ENCODE data around the gene RMRP. TPM values are rescaled to one million over a fixed set of nuclear protein-coding genes. Genes with fewer than 3 reads are reported as not detected.

The RMRP gene
- total and polyA plus RNA-seq, 2 donors: 13.0 to 22,838 TPM

GRCh38 chr9:35629597-35629996 is 28.2 kb downstream of the RMRP start:
- Histone ChIP-seq H3K9me3 (ENCODE audit: control insufficient read depth in 2 of 2, insufficient read depth in 1 of 2, low read length in 1 of 2) (no peaks in the 10 kb centered on the region), H3K27ac (ENCODE audit: low read depth in 1 of 2, low read length in 1 of 2) (no peak overlapping the region), H3K27me3 (ENCODE audit: control insufficient read depth in 2 of 2, insufficient read depth in 1 of 2, low read length in 1 of 2) (no peaks in the 10 kb centered on the region), H3K4me3 (ENCODE audit: low read length in 2 of 2) (no peak overlapping the region), H3K36me3 (ENCODE audit: control insufficient read depth in 2 of 2, insufficient read depth in 2 of 2, low read length in 1 of 2) (no peaks in the 10 kb centered on the region), H3K4me1 (ENCODE audit: control insufficient read depth in 2 of 2, insufficient read depth in 2 of 2, low read length in 2 of 2) (no peaks in the 10 kb centered on the region)
- 95% methylated on average over 5 of the region's 5 CpGs for WGBS
- no peak for DNase-seq (ENCODE audit: low read depth in 6 of 9, low spot score in 9 of 9)

- DNase-seq (ENCODE audit: low read depth in 6 of 9, low spot score in 9 of 9): no peak
- no peaks in the 10 kb centered on the region for H3K36me3 ChIP-seq (ENCODE audit: control insufficient read depth in 2 of 2, insufficient read depth in 2 of 2, low read length in 1 of 2)
- H3K27ac ChIP-seq (ENCODE audit: low read depth in 1 of 2, low read length in 1 of 2): no peak overlapping the region
- H3K4me3 ChIP-seq (ENCODE audit: low read length in 2 of 2): no peak overlapping the region
- no peaks in the 10 kb centered on the region for H3K4me1 ChIP-seq (ENCODE audit: control insufficient read depth in 2 of 2, insufficient read depth in 2 of 2, low read length in 2 of 2)
- no peaks in the 10 kb centered on the region for H3K27me3 ChIP-seq (ENCODE audit: control insufficient read depth in 2 of 2, insufficient read depth in 1 of 2, low read length in 1 of 2)
- 99% methylated on average over 6 of the region's 6 CpGs for WGBS
- no peaks in the 10 kb centered on the region for H3K9me3 ChIP-seq (ENCODE audit: control insufficient read depth in 2 of 2, insufficient read depth in 1 of 2, low read length in 1 of 2)
Measured at GRCh38 chr9:35628389-35628991, 29.3 kb downstream of the RMRP start.

- Histone ChIP-seq H3K4me3 (ENCODE audit: low read length in 2 of 2) (no peak overlapping the region), H3K27ac (ENCODE audit: low read depth in 1 of 2, low read length in 1 of 2) (no peak overlapping the region), H3K9me3 (ENCODE audit: control insufficient read depth in 2 of 2, insufficient read depth in 1 of 2, low read length in 1 of 2) (no peaks in the 10 kb centered on the region), H3K36me3 (ENCODE audit: control insufficient read depth in 2 of 2, insufficient read depth in 2 of 2, low read length in 1 of 2) (no peaks in the 10 kb centered on the region), H3K27me3 (ENCODE audit: control insufficient read depth in 2 of 2, insufficient read depth in 1 of 2, low read length in 1 of 2) (no peaks in the 10 kb centered on the region), H3K4me1 (ENCODE audit: control insufficient read depth in 2 of 2, insufficient read depth in 2 of 2, low read length in 2 of 2) (no peaks in the 10 kb centered on the region)
- 96% methylated on average over 2 of the region's 2 CpGs for WGBS
- no peak for DNase-seq (ENCODE audit: low read depth in 6 of 9, low spot score in 9 of 9)
Measured at GRCh38 chr9:35627575-35627974, 30.2 kb downstream of the RMRP start.

- DNase-seq (ENCODE audit: low read depth in 6 of 9, low spot score in 9 of 9): peak in 1 of 9 donors; percentile 64
- Histone ChIP-seq H3K4me1 (ENCODE audit: control insufficient read depth in 2 of 2, insufficient read depth in 2 of 2, low read length in 2 of 2) (peaks cover 35 to 53% of the 10 kb centered on the region in 2 donors), H3K27ac (ENCODE audit: low read depth in 1 of 2, low read length in 1 of 2) (peak overlapping the region; percentile 71 to 88), H3K36me3 (ENCODE audit: control insufficient read depth in 2 of 2, insufficient read depth in 2 of 2, low read length in 1 of 2) (no peaks in the 10 kb centered on the region), H3K4me3 (ENCODE audit: low read length in 2 of 2) (no peak overlapping the region), H3K27me3 (ENCODE audit: control insufficient read depth in 2 of 2, insufficient read depth in 1 of 2, low read length in 1 of 2) (no peaks in the 10 kb centered on the region), H3K9me3 (ENCODE audit: control insufficient read depth in 2 of 2, insufficient read depth in 1 of 2, low read length in 1 of 2) (peaks cover 0 to 2% of the 10 kb centered on the region in 2 donors)
- WGBS: 33% methylated on average over 2 of the region's 2 CpGs
Measured at GRCh38 chr9:35619800-35620158, 38.0 kb downstream of the RMRP start.

GRCh38 chr9:35618854-35619799 is 38.7 kb downstream of the RMRP start:
- H3K27me3 ChIP-seq (ENCODE audit: control insufficient read depth in 2 of 2, insufficient read depth in 1 of 2, low read length in 1 of 2): no peaks in the 10 kb centered on the region
- peak in 6 of 9 donors; percentile 45 to 80 (median 56) for DNase-seq (ENCODE audit: low read depth in 6 of 9, low spot score in 9 of 9)
- peak overlapping the region; percentile 76 to 88 for H3K27ac ChIP-seq (ENCODE audit: low read depth in 1 of 2, low read length in 1 of 2)
- no peaks in the 10 kb centered on the region for H3K36me3 ChIP-seq (ENCODE audit: control insufficient read depth in 2 of 2, insufficient read depth in 2 of 2, low read length in 1 of 2)
- 64% methylated on average over 17 of the region's 17 CpGs for WGBS
- peaks cover 35 to 53% of the 10 kb centered on the region in 2 donors for H3K4me1 ChIP-seq (ENCODE audit: control insufficient read depth in 2 of 2, insufficient read depth in 2 of 2, low read length in 2 of 2)
- no peak overlapping the region for H3K4me3 ChIP-seq (ENCODE audit: low read length in 2 of 2)
- peaks cover 0 to 2% of the 10 kb centered on the region in 2 donors for H3K9me3 ChIP-seq (ENCODE audit: control insufficient read depth in 2 of 2, insufficient read depth in 1 of 2, low read length in 1 of 2)

- no peaks in the 10 kb centered on the region for H3K36me3 ChIP-seq (ENCODE audit: control insufficient read depth in 2 of 2, insufficient read depth in 2 of 2, low read length in 1 of 2)
- peaks cover 0 to 2% of the 10 kb centered on the region in 2 donors for H3K9me3 ChIP-seq (ENCODE audit: control insufficient read depth in 2 of 2, insufficient read depth in 1 of 2, low read length in 1 of 2)
- H3K4me3 ChIP-seq (ENCODE audit: low read length in 2 of 2): peak within 1 kb of the TSS; percentile 60 to 69
- DNase-seq (ENCODE audit: low read depth in 6 of 9, low spot score in 9 of 9): peak in 1 of 9 donors; percentile 31
- H3K27me3 ChIP-seq (ENCODE audit: control insufficient read depth in 2 of 2, insufficient read depth in 1 of 2, low read length in 1 of 2): no peaks in the 10 kb centered on the region
- 64% methylated on average over 7 of the region's 7 CpGs for WGBS
- peaks cover 35 to 53% of the 10 kb centered on the region in 2 donors for H3K4me1 ChIP-seq (ENCODE audit: control insufficient read depth in 2 of 2, insufficient read depth in 2 of 2, low read length in 2 of 2)
- peak within 1 kb of the TSS; percentile 76 to 88 for H3K27ac ChIP-seq (ENCODE audit: low read depth in 1 of 2, low read length in 1 of 2)
Measured at GRCh38 chr9:35618325-35618727, 39.5 kb downstream of the RMRP start, which contains the start of gene CD72. Gene CD72, minus strand, starts transcription at chr9:35618413. Its CDS starts 110 bp downstream, at chr9:35618303.

- Histone ChIP-seq H3K9me3 (ENCODE audit: control insufficient read depth in 2 of 2, insufficient read depth in 1 of 2, low read length in 1 of 2) (peaks cover 0 to 2% of the 10 kb centered on the region in 2 donors), H3K4me1 (ENCODE audit: control insufficient read depth in 2 of 2, insufficient read depth in 2 of 2, low read length in 2 of 2) (peaks cover 35 to 53% of the 10 kb centered on the region in 2 donors), H3K36me3 (ENCODE audit: control insufficient read depth in 2 of 2, insufficient read depth in 2 of 2, low read length in 1 of 2) (no peaks in the 10 kb centered on the region), H3K27ac (ENCODE audit: low read depth in 1 of 2, low read length in 1 of 2) (peak overlapping the region in 1 of 2 donors; percentile 78), H3K4me3 (ENCODE audit: low read length in 2 of 2) (peak overlapping the region; percentile 60 to 69), H3K27me3 (ENCODE audit: control insufficient read depth in 2 of 2, insufficient read depth in 1 of 2, low read length in 1 of 2) (no peaks in the 10 kb centered on the region)
- no peak for DNase-seq (ENCODE audit: low read depth in 6 of 9, low spot score in 9 of 9)
- 78% methylated on average over 8 of the region's 8 CpGs for WGBS
Measured at GRCh38 chr9:35617548-35617947, 40.3 kb downstream of the RMRP start.

GRCh38 chr9:35616681-35617459 is 40.9 kb downstream of the RMRP start:
- Histone ChIP-seq H3K36me3 (ENCODE audit: control insufficient read depth in 2 of 2, insufficient read depth in 2 of 2, low read length in 1 of 2) (no peaks in the 10 kb centered on the region), H3K9me3 (ENCODE audit: control insufficient read depth in 2 of 2, insufficient read depth in 1 of 2, low read length in 1 of 2) (peaks cover 0 to 2% of the 10 kb centered on the region in 2 donors), H3K4me3 (ENCODE audit: low read length in 2 of 2) (peak overlapping the region; percentile 60 to 69), H3K27me3 (ENCODE audit: control insufficient read depth in 2 of 2, insufficient read depth in 1 of 2, low read length in 1 of 2) (no peaks in the 10 kb centered on the region), H3K4me1 (ENCODE audit: control insufficient read depth in 2 of 2, insufficient read depth in 2 of 2, low read length in 2 of 2) (peaks cover 35 to 53% of the 10 kb centered on the region in 2 donors), H3K27ac (ENCODE audit: low read depth in 1 of 2, low read length in 1 of 2) (peak overlapping the region; percentile 71 to 78)
- WGBS: 11% methylated on average over 51 of the region's 51 CpGs
- peak in 5 of 9 donors; percentile 49 to 83 (median 68) for DNase-seq (ENCODE audit: low read depth in 6 of 9, low spot score in 9 of 9)
